ENCODE measurements around the gene STK11IP. TPM values are rescaled to one million over a fixed set of nuclear protein-coding genes. Genes with fewer than 3 reads are reported as not detected.
A peak's percentile ranks its signal among the peaks of the same experiment; 100 is the strongest.

STK11IP gene
- total RNA-seq, 1 experiment from 2014 or later, result 35.6 TPM

GRCh38 chr2:219570194-219570923 is 27.3 kb upstream of the STK11IP start:
- TF ChIP-seq, protein P1, sequence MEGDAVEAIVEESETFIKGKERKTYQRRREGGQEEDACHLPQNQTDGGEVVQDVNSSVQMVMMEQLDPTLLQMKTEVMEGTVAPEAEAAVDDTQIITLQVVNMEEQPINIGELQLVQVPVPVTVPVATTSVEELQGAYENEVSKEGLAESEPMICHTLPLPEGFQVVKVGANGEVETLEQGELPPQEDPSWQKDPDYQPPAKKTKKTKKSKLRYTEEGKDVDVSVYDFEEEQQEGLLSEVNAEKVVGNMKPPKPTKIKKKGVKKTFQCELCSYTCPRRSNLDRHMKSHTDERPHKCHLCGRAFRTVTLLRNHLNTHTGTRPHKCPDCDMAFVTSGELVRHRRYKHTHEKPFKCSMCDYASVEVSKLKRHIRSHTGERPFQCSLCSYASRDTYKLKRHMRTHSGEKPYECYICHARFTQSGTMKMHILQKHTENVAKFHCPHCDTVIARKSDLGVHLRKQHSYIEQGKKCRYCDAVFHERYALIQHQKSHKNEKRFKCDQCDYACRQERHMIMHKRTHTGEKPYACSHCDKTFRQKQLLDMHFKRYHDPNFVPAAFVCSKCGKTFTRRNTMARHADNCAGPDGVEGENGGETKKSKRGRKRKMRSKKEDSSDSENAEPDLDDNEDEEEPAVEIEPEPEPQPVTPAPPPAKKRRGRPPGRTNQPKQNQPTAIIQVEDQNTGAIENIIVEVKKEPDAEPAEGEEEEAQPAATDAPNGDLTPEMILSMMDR (conservative IDR thresholded peaks at IDR 0.05; ENCODE audit: low read depth, low read length), result no peak
- no peak for TF ChIP-seq EZH2 (IDR thresholded peaks at IDR 0.05; ENCODE audit: borderline replicate concordance, low read depth, low read length, poor library complexity, severe bottlenecking)
- H3K4me3 ChIP-seq (ENCODE audit: low read depth, low read length, poor library complexity, severe bottlenecking), result peak overlapping the region; percentile 70
- no TSS peak for BruUV-seq (replicated peaks)
- no peaks in the 10 kb centered on the region for H3K9me3 ChIP-seq (ENCODE audit: low read depth, low read length, poor library complexity, severe bottlenecking)
- intact Hi-C loops (cut with micrococcal nuclease; ENCODE audit: unreplicated experiment), result no loop called here
- peak overlapping the region; percentile 77 for H3K27ac ChIP-seq (ENCODE audit: low read depth, low read length, poor library complexity, severe bottlenecking)
- CTCF ChIA-PET, result interaction anchor here (0.7 to 1.1 kb wide), 2 partner anchors 18 to 52 kb away, joined by 3 read pairs; no protein-coding TSS in a partner anchor
- no peaks in the 10 kb centered on the region for H3K36me3 ChIP-seq (ENCODE audit: insufficient read depth, low read length, poor library complexity, severe bottlenecking)
- H3K27me3 ChIP-seq (replicated peaks; ENCODE audit: insufficient read depth, low read depth, low read length, poor library complexity), result no peaks in the 10 kb centered on the region
- peaks cover 14% of the 10 kb centered on the region for H3K4me1 ChIP-seq (ENCODE audit: insufficient read depth, low read length, poor library complexity, severe bottlenecking)
- POLR2A ChIA-PET (ENCODE audit: low non-redundant PET), result no interaction called here
- DNase-seq (ENCODE audit: low spot score), result no peak

DNA sequence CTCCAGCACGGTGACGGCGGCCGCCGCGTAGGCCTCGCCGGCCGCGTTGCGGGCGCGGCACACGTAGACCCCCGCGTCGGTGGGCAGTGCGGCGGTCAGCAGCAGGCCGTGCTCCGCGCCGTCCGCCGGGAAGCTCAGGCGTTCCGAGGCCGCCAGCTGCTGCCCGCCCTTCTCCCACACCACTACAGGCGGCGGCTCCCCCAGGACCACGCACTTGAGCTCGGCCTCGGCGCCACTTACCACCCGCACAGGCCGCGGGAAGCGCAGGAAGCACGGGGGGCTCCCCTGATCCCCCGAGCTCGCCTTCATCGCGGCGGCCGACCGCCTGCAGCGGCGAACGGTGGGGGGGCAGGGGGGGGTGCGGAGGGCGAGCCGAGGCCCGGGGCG is 26.7 kb upstream of the STK11IP start:
- Histone ChIP-seq H3K4me1 (ENCODE audit: insufficient read depth, low read length, poor library complexity, severe bottlenecking) (peaks cover 14% of the 10 kb centered on the region), H3K27ac (ENCODE audit: low read depth, low read length, poor library complexity, severe bottlenecking) (peak overlapping the region; percentile 77), H3K27me3 (replicated peaks; ENCODE audit: insufficient read depth, low read depth, low read length, poor library complexity) (no peaks in the 10 kb centered on the region), H3K4me3 (ENCODE audit: low read depth, low read length, poor library complexity, severe bottlenecking) (peak overlapping the region; percentile 70), H3K36me3 (ENCODE audit: insufficient read depth, low read length, poor library complexity, severe bottlenecking) (no peaks in the 10 kb centered on the region), H3K9me3 (ENCODE audit: low read depth, low read length, poor library complexity, severe bottlenecking) (no peaks in the 10 kb centered on the region)
- POLR2A ChIA-PET (ENCODE audit: low non-redundant PET), result no interaction called here
- DNase-seq (ENCODE audit: low spot score), result no peak
- TF ChIP-seq EZH2 (IDR thresholded peaks at IDR 0.05; ENCODE audit: borderline replicate concordance, low read depth, low read length, poor library complexity, severe bottlenecking), result no peak
- TF ChIP-seq, protein P1 (conservative IDR thresholded peaks at IDR 0.05; ENCODE audit: low read depth, low read length), result no peak
- intact Hi-C loops (cut with micrococcal nuclease; ENCODE audit: unreplicated experiment), result no loop called here
- CTCF ChIA-PET, result interaction anchor here (0.6 to 1.1 kb wide), 3 partner anchors 18 to 106 kb away, joined by 3 read pairs; no protein-coding TSS in a partner anchor
- BruUV-seq (replicated peaks), result no TSS peak

DNA sequence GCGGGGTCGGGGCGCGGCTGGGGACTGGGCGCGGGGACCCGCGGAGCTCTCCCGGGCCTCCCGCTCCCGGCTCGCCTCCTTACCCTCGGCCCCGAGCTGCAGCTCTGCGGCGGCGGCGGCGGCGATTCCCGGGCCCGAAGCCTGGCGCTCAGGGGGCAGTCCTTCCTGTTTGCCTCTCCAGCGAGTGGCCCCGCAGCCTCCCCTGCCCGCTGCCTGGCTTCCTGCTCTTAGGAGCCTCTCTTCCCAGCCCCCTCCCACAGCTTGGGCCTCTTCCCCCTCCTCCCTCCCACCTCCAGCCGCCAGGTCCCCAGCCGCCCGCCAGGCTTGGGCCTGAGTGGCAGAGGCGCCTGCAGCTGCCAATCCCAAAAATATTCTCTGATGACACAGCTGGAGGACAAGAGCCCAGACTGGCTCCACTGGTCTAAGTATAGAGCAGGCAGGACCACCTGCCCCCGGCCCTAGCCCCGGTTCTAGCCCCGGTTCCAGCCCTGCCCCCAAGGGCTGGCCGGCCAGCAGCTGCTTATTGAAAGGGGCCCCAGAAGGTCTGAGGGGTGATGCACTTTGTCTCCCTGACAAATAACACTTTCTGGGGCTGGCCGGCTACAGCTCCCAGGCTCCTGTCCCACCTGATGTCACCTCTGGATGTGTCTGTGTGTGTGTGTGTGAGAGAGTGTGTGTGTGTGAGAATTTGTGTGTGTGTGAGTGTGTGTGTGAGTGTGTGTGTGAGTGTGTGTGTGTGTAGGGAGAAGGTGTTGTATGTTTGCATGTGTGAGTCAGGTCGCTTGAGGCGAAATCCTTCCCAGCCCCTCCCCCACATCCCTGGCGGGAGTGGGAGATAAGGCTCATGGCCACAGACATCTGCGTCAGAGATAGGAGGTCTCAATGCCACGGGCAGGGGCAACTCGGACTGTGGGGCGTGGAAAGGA is 26.1 kb upstream of the STK11IP start, which contains the start of gene OBSL1:
OBSL1 (minus strand) TSS at position 229 of the 926 bp plus-strand sequence. CDS start 307 bp downstream, outside the sequence.
- BruUV-seq (replicated peaks), result no TSS peak
- Histone ChIP-seq H3K27me3 (replicated peaks; ENCODE audit: insufficient read depth, low read depth, low read length, poor library complexity) (no peaks in the 10 kb centered on the region), H3K36me3 (ENCODE audit: insufficient read depth, low read length, poor library complexity, severe bottlenecking) (no peaks in the 10 kb centered on the region), H3K27ac (ENCODE audit: low read depth, low read length, poor library complexity, severe bottlenecking) (peak within 1 kb of the TSS; percentile 77), H3K4me1 (ENCODE audit: insufficient read depth, low read length, poor library complexity, severe bottlenecking) (peaks cover 14% of the 10 kb centered on the region), H3K4me3 (ENCODE audit: low read depth, low read length, poor library complexity, severe bottlenecking) (peak within 1 kb of the TSS; percentile 70), H3K9me3 (ENCODE audit: low read depth, low read length, poor library complexity, severe bottlenecking) (no peaks in the 10 kb centered on the region)
- TF ChIP-seq, protein P1 (conservative IDR thresholded peaks at IDR 0.05; ENCODE audit: low read depth, low read length), result no peak
- TF ChIP-seq EZH2 (IDR thresholded peaks at IDR 0.05; ENCODE audit: borderline replicate concordance, low read depth, low read length, poor library complexity, severe bottlenecking), result no peak
- ChIA-PET CTCF (interaction anchor here (0.6 to 1.1 kb wide), 4 partner anchors 9 to 106 kb away, joined by 3 to 5 read pairs (median 3); no protein-coding TSS in a partner anchor), POLR2A (ENCODE audit: low non-redundant PET) (no interaction called here)
- intact Hi-C loops (cut with micrococcal nuclease; ENCODE audit: unreplicated experiment), result no loop called here
- DNase-seq (ENCODE audit: low spot score), result peak; percentile 77
